ENCODE results near the gene NXPH4. TPM values are rescaled to one million over a fixed set of nuclear protein-coding genes. Genes with fewer than 3 reads are reported as not detected.

The NXPH4 gene
- total RNA-seq, 4 donors from 2014 or later = 7.1 to 26.0 (median 18.3) TPM

DNA sequence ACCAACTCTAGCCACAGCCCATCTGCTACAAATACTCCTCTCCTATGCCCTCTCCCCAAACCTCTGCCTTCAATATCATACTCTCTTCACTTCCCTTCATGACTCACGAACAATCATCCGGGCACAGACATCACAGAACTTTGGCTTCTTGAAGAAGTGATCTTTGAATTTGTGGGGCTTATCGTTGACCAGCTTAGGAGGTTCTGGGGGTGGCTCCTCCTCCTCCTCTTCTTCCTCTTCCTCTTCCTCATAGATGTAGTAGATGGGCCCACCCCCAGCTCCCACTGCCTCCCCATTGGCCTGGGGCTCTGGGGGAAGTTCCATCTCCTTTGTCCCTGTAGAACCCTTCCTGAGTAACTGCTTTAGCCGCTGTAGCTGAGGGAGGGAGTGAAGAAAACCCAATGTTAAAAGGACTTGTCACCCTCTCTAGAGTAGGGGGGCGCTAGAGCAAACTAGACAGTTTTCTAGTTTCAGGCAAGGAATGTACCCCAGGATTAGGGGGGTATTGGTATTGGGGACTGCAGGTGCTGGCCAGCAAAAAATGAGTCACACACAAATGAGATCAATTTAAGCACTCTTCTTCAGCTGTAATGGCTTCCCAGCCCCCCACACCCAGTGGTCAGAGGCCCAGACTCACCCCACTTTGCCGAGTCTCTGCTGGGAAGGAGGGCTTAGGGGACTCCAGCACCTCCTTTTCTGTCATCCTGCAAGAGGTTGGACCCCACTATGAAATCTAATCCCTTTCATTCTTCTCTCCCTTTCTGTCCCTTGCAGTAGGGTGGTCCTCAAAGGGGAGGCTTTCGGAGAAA, 32.5 kb downstream of the NXPH4 start:
- H3K27ac ChIP-seq = no peak overlapping the region
- no peaks in the 10 kb centered on the region for H3K4me1 ChIP-seq
- peaks cover 4% of the 10 kb centered on the region for H3K27me3 ChIP-seq
- TF ChIP-seq POLR2AphosphoS5 (IDR thresholded peaks at IDR 0.05) (no peak), POLR2A (IDR thresholded peaks at IDR 0.05) (no peak), EP300 (IDR thresholded peaks at IDR 0.05) (no peak), CTCF (IDR thresholded peaks at IDR 0.05) (no peak)
- H3K4me3 ChIP-seq = no peak overlapping the region
- H3K36me3 ChIP-seq = peaks cover 4% of the 10 kb centered on the region
- 74% methylated on average over 7 of the region's 7 CpGs for WGBS
- H3K9me3 ChIP-seq = no peaks in the 10 kb centered on the region
- DNase-seq (ENCODE audit: low spot score in 2 of 2) = no peak

DNA sequence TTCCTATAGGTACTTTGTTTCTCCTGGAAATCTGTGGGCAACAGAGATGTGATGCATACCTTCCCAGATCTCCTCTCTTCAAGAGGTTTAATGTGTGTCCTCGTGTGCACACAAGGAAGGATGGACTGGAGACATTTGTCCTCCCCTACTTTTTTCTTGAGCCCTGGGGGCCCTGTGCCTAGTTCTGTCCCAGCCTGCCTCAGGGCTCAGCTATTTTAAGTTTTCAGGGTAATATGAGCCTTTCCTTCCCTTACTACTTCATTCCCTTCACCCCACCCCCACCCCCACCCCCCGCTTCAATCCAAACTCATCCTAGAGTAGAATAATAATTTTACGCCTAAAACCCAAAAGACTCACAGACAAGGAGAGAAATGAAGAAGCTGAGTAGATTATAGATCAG, 33.9 kb downstream of the NXPH4 start:
- Histone ChIP-seq H3K36me3 (peaks cover 18% of the 10 kb centered on the region), H3K9me3 (no peaks in the 10 kb centered on the region), H3K27me3 (no peaks in the 10 kb centered on the region), H3K4me1 (no peaks in the 10 kb centered on the region), H3K27ac (no peak overlapping the region), H3K4me3 (no peak overlapping the region)
- TF ChIP-seq POLR2A (IDR thresholded peaks at IDR 0.05) (no peak), POLR2AphosphoS5 (IDR thresholded peaks at IDR 0.05) (no peak), CTCF (IDR thresholded peaks at IDR 0.05) (no peak), EP300 (IDR thresholded peaks at IDR 0.05) (no peak)
- WGBS = 85% methylated on average over 3 of the region's 3 CpGs
- DNase-seq (ENCODE audit: low spot score in 2 of 2) = no peak

GRCh38 chr12:57250956-57251355, 34.4 kb downstream of the NXPH4 start, which contains the start of gene STAC3:
Gene STAC3, minus strand, starts transcription at chr12:57251187. Its CDS starts 1,551 bp downstream, at chr12:57249636.
- WGBS = 71% methylated on average over 7 of the region's 7 CpGs
- DNase-seq (ENCODE audit: low spot score in 2 of 2) = no peak
- peaks cover 22% of the 10 kb centered on the region for H3K36me3 ChIP-seq

GRCh38 chr12:57254506-57255280, 38.1 kb downstream of the NXPH4 start:
- H3K27me3 ChIP-seq = no peaks in the 10 kb centered on the region
- H3K4me1 ChIP-seq = no peaks in the 10 kb centered on the region
- H3K9me3 ChIP-seq = no peaks in the 10 kb centered on the region
- no peak for DNase-seq (ENCODE audit: low spot score in 2 of 2)
- H3K36me3 ChIP-seq = peaks cover 56% of the 10 kb centered on the region
- TF ChIP-seq CTCF (IDR thresholded peaks at IDR 0.05) (no peak), EP300 (IDR thresholded peaks at IDR 0.05) (no peak), POLR2AphosphoS5 (IDR thresholded peaks at IDR 0.05) (no peak), POLR2A (IDR thresholded peaks at IDR 0.05) (no peak)
- H3K27ac ChIP-seq = no peak overlapping the region
- H3K4me3 ChIP-seq = no peak overlapping the region
- 92% methylated on average over 14 of the region's 14 CpGs for WGBS

More at GRCh38 chr12:57250956-57251355, 34.4 kb downstream of the NXPH4 start, which contains the start of gene STAC3:
- H3K27me3 ChIP-seq = no peaks in the 10 kb centered on the region
- H3K9me3 ChIP-seq = no peaks in the 10 kb centered on the region
- H3K4me1 ChIP-seq = no peaks in the 10 kb centered on the region
- TF ChIP-seq EP300 (IDR thresholded peaks at IDR 0.05) (no peak), CTCF (IDR thresholded peaks at IDR 0.05) (no peak), POLR2A (IDR thresholded peaks at IDR 0.05) (no peak), POLR2AphosphoS5 (IDR thresholded peaks at IDR 0.05) (no peak)
- no peak within 1 kb of the TSS for H3K4me3 ChIP-seq
- no peak within 1 kb of the TSS for H3K27ac ChIP-seq

- no peak for DNase-seq (ENCODE audit: low spot score in 2 of 2)
- Histone ChIP-seq H3K27ac (no peak overlapping the region), H3K27me3 (no peaks in the 10 kb centered on the region), H3K4me1 (no peaks in the 10 kb centered on the region), H3K36me3 (peaks cover 66% of the 10 kb centered on the region), H3K9me3 (no peaks in the 10 kb centered on the region), H3K4me3 (no peak overlapping the region)
- TF ChIP-seq POLR2A (IDR thresholded peaks at IDR 0.05) = no peak
- no peak for TF ChIP-seq EP300 (IDR thresholded peaks at IDR 0.05)
- no peak for TF ChIP-seq CTCF (IDR thresholded peaks at IDR 0.05)
- no peak for TF ChIP-seq POLR2AphosphoS5 (IDR thresholded peaks at IDR 0.05)
- WGBS = 93% methylated on average over 6 of the region's 6 CpGs
Observed at GRCh38 chr12:57255916-57256315, 39.3 kb downstream of the NXPH4 start.

Data from suprapubic skin (tissue), 4 donors.